Measurements from ENCODE around the gene WDR4. TPM values are rescaled to one million over a fixed set of nuclear protein-coding genes. Genes with fewer than 3 reads are reported as not detected.

Gene WDR4
- polyA plus RNA-seq, 2 of the 4 experiments (the other 2 are of a cell fraction), result 25.2 to 35.0 TPM

DNA sequence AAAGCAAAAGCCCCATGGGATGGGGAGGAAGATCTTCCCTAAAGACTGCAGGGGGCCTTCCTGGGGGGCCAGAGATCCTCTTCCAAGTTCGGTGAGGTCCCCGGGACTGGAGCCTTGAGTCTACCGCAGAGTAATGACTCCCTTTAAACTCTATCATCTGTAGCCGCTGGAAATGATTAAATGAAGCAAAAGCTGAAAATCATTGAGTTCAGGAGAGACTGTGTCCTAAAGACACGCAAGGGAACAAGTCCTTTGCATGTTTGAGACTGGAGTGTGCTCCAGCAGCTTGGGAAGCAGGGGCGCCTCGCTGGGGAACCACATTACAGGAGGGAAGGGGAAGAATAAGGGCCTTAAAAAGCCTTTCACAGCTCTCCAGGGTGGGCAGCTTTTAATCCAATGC is 70.2 kb downstream of the WDR4 start:
- Histone ChIP-seq H3K4me3 (no peak overlapping the region), H3K4me1 (no peaks in the 10 kb centered on the region), H3K4me2 (no peak overlapping the region), H3K9me3 (no peaks in the 10 kb centered on the region), H3K27ac (no peak overlapping the region)
- FAIRE-seq (no peak), ATAC-seq (no peak), DNase-seq (ENCODE audit: low read depth in 1 of 2, low spot score in 1 of 2) (no peak)
- WGBS (ENCODE audit: missing lambda C conversion rate), result 41% methylated on average over 7 of the region's 7 CpGs
- TF ChIP-seq PHF8 (IDR thresholded peaks at IDR 0.05; ENCODE audit: borderline replicate concordance, low read depth) (no peak), RFX5 (IDR thresholded peaks at IDR 0.05) (no peak), HOXB5 (CRISPR knock-in tag; IDR thresholded peaks at IDR 0.05) (no peak), HOXB13 (CRISPR knock-in tag; IDR thresholded peaks at IDR 0.05; ENCODE audit: low read depth) (no peak), POLR2AphosphoS2 (conservative IDR thresholded peaks at IDR 0.05; ENCODE audit: low read length) (no peak), HDAC2 (IDR thresholded peaks at IDR 0.05) (no peak), HEYL (CRISPR knock-in tag; IDR thresholded peaks at IDR 0.05) (no peak), NR3C1 (IDR thresholded peaks at IDR 0.05) (no peak), KDM1A (IDR thresholded peaks at IDR 0.05; ENCODE audit: low read depth) (no peak), TP53 (CRISPR knock-in tag; IDR thresholded peaks at IDR 0.05) (no peak), RCOR1 (IDR thresholded peaks at IDR 0.05; ENCODE audit: low read depth, low read length) (no peak), KDM5A (IDR thresholded peaks at IDR 0.05) (no peak), BHLHE40 (IDR thresholded peaks at IDR 0.05; ENCODE audit: low read depth, low read length) (no peak)
- TF ChIP-seq, protein P1, sequence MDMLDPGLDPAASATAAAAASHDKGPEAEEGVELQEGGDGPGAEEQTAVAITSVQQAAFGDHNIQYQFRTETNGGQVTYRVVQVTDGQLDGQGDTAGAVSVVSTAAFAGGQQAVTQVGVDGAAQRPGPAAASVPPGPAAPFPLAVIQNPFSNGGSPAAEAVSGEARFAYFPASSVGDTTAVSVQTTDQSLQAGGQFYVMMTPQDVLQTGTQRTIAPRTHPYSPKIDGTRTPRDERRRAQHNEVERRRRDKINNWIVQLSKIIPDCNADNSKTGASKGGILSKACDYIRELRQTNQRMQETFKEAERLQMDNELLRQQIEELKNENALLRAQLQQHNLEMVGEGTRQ (IDR thresholded peaks at IDR 0.05), result no peak
- TF ChIP-seq, protein P2, sequence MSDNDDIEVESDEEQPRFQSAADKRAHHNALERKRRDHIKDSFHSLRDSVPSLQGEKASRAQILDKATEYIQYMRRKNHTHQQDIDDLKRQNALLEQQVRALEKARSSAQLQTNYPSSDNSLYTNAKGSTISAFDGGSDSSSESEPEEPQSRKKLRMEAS (IDR thresholded peaks at IDR 0.05), result no peak
- TF ChIP-seq, protein P3, sequence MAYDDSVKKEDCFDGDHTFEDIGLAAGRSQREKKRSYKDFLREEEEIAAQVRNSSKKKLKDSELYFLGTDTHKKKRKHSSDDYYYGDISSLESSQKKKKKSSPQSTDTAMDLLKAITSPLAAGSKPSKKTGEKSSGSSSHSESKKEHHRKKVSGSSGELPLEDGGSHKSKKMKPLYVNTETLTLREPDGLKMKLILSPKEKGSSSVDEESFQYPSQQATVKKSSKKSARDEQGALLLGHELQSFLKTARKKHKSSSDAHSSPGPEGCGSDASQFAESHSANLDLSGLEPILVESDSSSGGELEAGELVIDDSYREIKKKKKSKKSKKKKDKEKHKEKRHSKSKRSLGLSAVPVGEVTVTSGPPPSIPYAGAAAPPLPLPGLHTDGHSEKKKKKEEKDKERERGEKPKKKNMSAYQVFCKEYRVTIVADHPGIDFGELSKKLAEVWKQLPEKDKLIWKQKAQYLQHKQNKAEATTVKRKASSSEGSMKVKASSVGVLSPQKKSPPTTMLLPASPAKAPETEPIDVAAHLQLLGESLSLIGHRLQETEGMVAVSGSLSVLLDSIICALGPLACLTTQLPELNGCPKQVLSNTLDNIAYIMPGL (CRISPR knock-in tag; IDR thresholded peaks at IDR 0.05; ENCODE audit: borderline replicate concordance), result no peak
- ChIA-PET CTCF (no interaction called here), POLR2A (no interaction called here)

DNA sequence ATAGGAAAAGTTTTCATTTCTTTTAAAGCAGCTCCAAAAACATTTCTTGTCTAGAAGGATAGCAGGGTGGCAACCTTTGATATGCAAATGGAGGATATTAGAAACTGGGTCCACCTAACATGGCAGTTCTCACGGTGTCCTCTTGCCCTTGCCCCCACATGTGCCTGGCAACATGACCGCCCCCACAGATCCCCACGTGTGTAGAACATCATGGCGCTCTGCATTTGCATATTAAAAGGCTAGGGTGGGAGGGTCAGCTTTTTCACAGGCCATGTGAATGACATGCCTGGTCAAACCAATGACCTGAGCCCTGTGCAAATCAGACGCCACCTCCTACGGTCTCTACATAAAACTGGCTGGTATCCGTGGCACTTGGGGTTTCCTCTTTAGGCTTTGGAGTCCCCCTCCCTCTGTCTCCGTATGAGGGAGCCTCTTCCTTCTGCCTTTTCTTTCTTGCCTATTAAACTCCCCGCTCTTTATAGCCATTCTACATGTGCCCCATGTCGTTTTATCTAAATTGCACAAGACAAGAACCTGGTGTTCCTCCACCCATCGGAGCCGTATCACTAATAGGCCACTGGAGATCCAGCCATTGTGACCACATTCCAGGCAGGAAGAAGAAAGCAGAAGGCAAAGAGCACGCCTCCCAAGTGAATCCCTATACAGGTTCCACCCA is 71.3 kb downstream of the WDR4 start:
- TF ChIP-seq FOSL2 (IDR thresholded peaks at IDR 0.05) (no peak), FOSL2 (CRISPR knock-in tag; IDR thresholded peaks at IDR 0.05) (no peak), RCOR1 (IDR thresholded peaks at IDR 0.05; ENCODE audit: low read depth, low read length) (no peak), POLR2AphosphoS2 (conservative IDR thresholded peaks at IDR 0.05; ENCODE audit: low read length) (no peak), EHF (CRISPR knock-in tag; IDR thresholded peaks at IDR 0.05) (no peak), KDM1A (IDR thresholded peaks at IDR 0.05; ENCODE audit: low read depth) (no peak), EP300 (IDR thresholded peaks at IDR 0.05) (no peak), EHMT2 (IDR thresholded peaks at IDR 0.05; ENCODE audit: low read depth) (no peak), NPAS2 (CRISPR knock-in tag; IDR thresholded peaks at IDR 0.05; ENCODE audit: borderline replicate concordance) (no peak), RNF2 (IDR thresholded peaks at IDR 0.05; ENCODE audit: borderline replicate concordance, low read depth) (no peak), JUNB (IDR thresholded peaks at IDR 0.05) (no peak), MAFK (IDR thresholded peaks at IDR 0.05; ENCODE audit: partially characterized antibody) (no peak), KDM5A (IDR thresholded peaks at IDR 0.05) (no peak), FOSB (CRISPR knock-in tag; IDR thresholded peaks at IDR 0.05) (no peak), CBX8 (IDR thresholded peaks at IDR 0.05) (no peak), HEYL (CRISPR knock-in tag; IDR thresholded peaks at IDR 0.05) (no peak), NR3C1 (IDR thresholded peaks at IDR 0.05) (no peak), HDAC2 (IDR thresholded peaks at IDR 0.05) (no peak)
- TF ChIP-seq, protein P4, sequence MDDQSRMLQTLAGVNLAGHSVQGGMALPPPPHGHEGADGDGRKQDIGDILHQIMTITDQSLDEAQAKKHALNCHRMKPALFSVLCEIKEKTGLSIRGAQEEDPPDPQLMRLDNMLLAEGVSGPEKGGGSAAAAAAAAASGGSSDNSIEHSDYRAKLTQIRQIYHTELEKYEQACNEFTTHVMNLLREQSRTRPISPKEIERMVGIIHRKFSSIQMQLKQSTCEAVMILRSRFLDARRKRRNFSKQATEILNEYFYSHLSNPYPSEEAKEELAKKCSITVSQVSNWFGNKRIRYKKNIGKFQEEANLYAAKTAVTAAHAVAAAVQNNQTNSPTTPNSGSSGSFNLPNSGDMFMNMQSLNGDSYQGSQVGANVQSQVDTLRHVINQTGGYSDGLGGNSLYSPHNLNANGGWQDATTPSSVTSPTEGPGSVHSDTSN (IDR thresholded peaks at IDR 0.05), result no peak
- TF ChIP-seq, protein P5, sequence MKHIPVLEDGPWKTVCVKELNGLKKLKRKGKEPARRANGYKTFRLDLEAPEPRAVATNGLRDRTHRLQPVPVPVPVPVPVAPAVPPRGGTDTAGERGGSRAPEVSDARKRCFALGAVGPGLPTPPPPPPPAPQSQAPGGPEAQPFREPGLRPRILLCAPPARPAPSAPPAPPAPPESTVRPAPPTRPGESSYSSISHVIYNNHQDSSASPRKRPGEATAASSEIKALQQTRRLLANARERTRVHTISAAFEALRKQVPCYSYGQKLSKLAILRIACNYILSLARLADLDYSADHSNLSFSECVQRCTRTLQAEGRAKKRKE (CRISPR knock-in tag; IDR thresholded peaks at IDR 0.05; ENCODE audit: low read depth), result no peak
- TF ChIP-seq, protein P6, sequence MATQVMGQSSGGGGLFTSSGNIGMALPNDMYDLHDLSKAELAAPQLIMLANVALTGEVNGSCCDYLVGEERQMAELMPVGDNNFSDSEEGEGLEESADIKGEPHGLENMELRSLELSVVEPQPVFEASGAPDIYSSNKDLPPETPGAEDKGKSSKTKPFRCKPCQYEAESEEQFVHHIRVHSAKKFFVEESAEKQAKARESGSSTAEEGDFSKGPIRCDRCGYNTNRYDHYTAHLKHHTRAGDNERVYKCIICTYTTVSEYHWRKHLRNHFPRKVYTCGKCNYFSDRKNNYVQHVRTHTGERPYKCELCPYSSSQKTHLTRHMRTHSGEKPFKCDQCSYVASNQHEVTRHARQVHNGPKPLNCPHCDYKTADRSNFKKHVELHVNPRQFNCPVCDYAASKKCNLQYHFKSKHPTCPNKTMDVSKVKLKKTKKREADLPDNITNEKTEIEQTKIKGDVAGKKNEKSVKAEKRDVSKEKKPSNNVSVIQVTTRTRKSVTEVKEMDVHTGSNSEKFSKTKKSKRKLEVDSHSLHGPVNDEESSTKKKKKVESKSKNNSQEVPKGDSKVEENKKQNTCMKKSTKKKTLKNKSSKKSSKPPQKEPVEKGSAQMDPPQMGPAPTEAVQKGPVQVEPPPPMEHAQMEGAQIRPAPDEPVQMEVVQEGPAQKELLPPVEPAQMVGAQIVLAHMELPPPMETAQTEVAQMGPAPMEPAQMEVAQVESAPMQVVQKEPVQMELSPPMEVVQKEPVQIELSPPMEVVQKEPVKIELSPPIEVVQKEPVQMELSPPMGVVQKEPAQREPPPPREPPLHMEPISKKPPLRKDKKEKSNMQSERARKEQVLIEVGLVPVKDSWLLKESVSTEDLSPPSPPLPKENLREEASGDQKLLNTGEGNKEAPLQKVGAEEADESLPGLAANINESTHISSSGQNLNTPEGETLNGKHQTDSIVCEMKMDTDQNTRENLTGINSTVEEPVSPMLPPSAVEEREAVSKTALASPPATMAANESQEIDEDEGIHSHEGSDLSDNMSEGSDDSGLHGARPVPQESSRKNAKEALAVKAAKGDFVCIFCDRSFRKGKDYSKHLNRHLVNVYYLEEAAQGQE (IDR thresholded peaks at IDR 0.05), result no peak
- Histone ChIP-seq H3K4me2 (no peak overlapping the region), H3K27ac (no peak overlapping the region), H3K9me3 (no peaks in the 10 kb centered on the region), H3K4me1 (no peaks in the 10 kb centered on the region), H3K4me3 (no peak overlapping the region)
- DNase-seq (ENCODE audit: low read depth in 1 of 2, low spot score in 1 of 2), result no peak
- FAIRE-seq, result no peak
- WGBS (ENCODE audit: missing lambda C conversion rate), result 67% methylated on average over 13 of the region's 13 CpGs
- ChIA-PET CTCF (no interaction called here), POLR2A (no interaction called here)
- no peak for ATAC-seq

All from A549 (cell line).